Activated T-cell treated with anti-CD3 and anti-CD28 coated beads, Interleukin-2, amount 50 U/mL, for 4 hours (primary cell): ENCODE results near the gene PLA2G2C. TPM values are rescaled to one million over a fixed set of nuclear protein-coding genes. Genes with fewer than 3 reads are reported as not detected.
"Not testable (repeated sequence)": the region's sequence is repeated elsewhere in the genome, so short reads cannot be mapped to it uniquely, and the experiment has no call there.

ENCODE experiments used
- ATAC-seq, 2 donors: fragments of 200-7000 bp; cut with Tn5 transposase; one replicate each; pipeline ENCODE4 v1.10.0; 2021
- DNase-seq: peaks from one replicate; pipeline ENCODE4 v3.0.0-alpha.2; 2020
- H3K27me3 Mint-ChIP-seq: one replicate; pipeline ENCODE4 v1.8.0; 2021; ENCODE audit warnings: low read depth, mixed read lengths
- H3K36me3 Mint-ChIP-seq: one replicate; pipeline ENCODE4 v1.8.0; 2022; ENCODE audit warnings: mixed read lengths; ENCODE audit not compliant: insufficient read depth
- H3K4me1 Mint-ChIP-seq: one replicate; pipeline ENCODE4 v1.8.0; 2021; ENCODE audit warnings: low read depth, mixed read lengths
- H3K4me3 Mint-ChIP-seq: one replicate; pipeline ENCODE4 v1.8.0; 2021; ENCODE audit warnings: mild to moderate bottlenecking, moderate library complexity, mixed read lengths
- H3K9me3 Mint-ChIP-seq: one replicate; pipeline ENCODE4 v1.8.0; 2021; ENCODE audit warnings: mixed read lengths
- total RNA-seq, 3 donors: library from RNA; stranded (reverse); gene quantifications; one replicate each; pipeline ENCODE4 v1.2.1, GENCODE V29; 2021

The PLA2G2C gene
- total RNA-seq, 3 donors from 2014 or later, result not detected

DNA sequence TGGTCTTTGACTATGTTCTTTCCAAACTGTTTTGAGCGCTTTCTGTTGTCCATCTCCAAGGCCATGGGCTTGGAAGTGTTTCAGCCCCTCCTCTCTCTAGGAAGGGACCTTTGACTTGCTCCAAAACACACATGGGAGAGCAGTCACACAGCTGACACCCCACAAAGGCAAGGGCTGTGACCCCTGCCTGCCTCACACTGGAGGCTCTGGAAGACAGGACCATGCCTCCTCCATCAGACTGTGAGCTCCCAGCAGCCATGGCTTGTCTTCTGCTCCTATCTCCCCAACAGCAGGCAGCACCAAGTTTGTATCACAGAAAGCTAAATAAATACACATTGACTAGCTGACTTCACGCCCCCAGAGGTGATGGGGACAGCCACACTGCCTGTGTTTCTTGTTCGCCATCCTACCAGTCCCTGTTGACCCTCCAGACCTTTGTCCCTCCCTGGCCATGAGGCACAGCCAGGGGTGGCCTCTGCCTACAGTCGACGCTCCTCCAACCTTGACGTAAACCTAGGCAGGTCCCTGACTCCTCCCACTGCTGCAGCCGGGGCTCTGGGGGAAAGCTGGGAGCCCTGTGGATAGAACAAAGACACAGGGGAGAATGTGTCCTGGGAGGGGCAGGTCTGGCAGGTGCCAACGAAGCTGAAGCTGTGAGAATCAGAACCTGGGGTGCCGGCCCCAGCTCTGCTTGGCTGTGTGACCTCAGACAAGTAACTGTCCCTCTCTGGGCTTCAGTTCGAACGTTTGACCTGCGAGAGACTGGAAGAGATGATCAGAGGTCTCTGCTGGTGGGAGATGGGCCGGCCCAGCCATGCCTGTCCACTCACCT lies 42.4 kb downstream of the PLA2G2C start:
- no peaks in the 10 kb centered on the region for H3K9me3 Mint-ChIP-seq
- no peak overlapping the region for H3K4me3 Mint-ChIP-seq
- ATAC-seq, result no peak
- DNase-seq, result no peak
- no peaks in the 10 kb centered on the region for H3K4me1 Mint-ChIP-seq
- peaks cover 2% of the 10 kb centered on the region for H3K27me3 Mint-ChIP-seq
- H3K36me3 Mint-ChIP-seq, result no peaks in the 10 kb centered on the region

GRCh38 chr1:20143318-20143717 lies 43.0 kb downstream of the PLA2G2C start:
- DNase-seq, result no peak
- Mint-ChIP-seq H3K9me3 (no peaks in the 10 kb centered on the region), H3K27me3 (peaks cover 2% of the 10 kb centered on the region), H3K4me3 (no peak overlapping the region), H3K36me3 (no peaks in the 10 kb centered on the region), H3K4me1 (no peaks in the 10 kb centered on the region)
- ATAC-seq, result no peak

DNA sequence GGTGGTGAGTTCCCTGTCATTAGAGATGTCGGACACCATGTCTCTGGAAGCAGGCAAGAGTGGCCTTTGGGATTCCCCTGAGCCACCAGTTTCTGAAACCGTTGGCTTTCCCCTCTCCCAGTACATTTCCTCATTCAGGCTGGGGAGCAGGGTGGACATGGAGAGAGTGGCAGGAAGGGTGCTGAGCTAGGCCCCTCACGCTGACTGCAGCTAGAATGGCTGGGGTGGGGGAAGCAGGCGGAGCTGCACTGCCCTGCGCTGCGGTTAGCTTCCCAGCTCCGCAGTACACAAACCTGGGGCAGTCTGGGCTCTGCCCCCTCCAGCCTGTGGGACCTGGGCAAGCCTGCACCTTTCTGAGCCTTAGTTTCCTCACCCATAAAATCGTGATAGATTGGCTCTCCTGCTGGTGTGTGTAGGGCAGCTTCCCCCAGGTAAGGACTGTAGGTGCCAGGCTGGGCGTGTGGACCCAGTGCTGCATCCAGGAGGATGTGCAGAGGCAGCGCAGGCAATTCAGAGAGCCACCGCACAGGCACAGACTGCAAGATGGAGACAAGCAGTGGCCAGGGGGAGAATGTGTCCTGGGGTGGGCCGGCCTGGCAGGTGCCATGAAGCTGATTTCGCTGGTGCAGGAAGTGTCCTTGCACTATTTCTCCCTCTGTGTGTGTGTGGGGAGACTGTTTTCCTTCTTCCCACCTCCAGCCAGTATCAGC lies 44.2 kb downstream of the PLA2G2C start:
- no peak for DNase-seq
- no peaks in the 10 kb centered on the region for H3K36me3 Mint-ChIP-seq
- H3K9me3 Mint-ChIP-seq, result no peaks in the 10 kb centered on the region
- no peak overlapping the region for H3K4me3 Mint-ChIP-seq
- no peak for ATAC-seq
- no peaks in the 10 kb centered on the region for H3K4me1 Mint-ChIP-seq
- peaks cover 2% of the 10 kb centered on the region for H3K27me3 Mint-ChIP-seq

DNA sequence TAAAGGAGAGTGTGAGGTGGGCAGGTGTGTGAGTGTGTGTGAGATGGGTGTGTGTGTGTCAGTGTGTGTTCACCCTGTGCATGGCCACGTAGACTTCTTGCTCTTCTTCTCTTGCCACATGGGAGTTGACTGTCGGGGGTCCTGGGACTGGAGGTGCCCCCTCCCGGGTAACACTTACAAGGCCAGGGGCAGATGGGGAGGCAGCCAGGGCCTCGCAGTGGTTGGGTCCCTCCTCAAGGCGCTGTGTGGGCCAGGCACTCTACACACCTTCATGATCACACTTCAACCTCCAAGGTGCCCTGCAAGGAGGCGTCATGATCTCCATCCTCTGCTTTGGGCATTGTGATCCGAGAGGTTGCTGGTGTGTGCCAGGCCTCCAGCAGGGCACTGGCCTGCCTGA lies 44.9 kb downstream of the PLA2G2C start:
- no peaks in the 10 kb centered on the region for H3K4me1 Mint-ChIP-seq
- no peak for ATAC-seq
- no peak for DNase-seq
- H3K36me3 Mint-ChIP-seq, result no peaks in the 10 kb centered on the region
- no peak overlapping the region for H3K4me3 Mint-ChIP-seq
- no peaks in the 10 kb centered on the region for H3K9me3 Mint-ChIP-seq
- peaks cover 2% of the 10 kb centered on the region for H3K27me3 Mint-ChIP-seq

DNA sequence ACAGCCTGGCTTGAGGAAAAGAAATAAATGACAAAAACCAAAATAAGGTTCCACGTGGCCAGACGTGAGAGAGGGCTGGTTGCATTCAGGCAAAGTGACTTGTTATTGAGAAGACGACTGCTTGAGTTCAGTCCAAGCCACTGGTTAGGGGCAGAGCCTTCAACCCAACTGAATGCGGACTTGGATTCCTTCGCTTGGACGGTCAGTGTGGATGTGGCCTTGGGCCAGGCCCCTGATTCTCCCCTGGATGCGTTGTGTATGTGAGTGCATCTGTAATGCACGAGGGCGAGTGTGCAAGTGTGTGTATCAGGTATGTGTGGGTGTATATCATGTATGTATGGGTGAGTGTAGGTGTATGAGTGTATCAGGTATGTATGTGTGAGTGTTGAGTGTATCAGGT lies 45.3 kb downstream of the PLA2G2C start:
- H3K9me3 Mint-ChIP-seq, result no peaks in the 10 kb centered on the region
- DNase-seq (no peak), ATAC-seq (no peak)
- H3K36me3 Mint-ChIP-seq, result no peaks in the 10 kb centered on the region
- no peaks in the 10 kb centered on the region for H3K4me1 Mint-ChIP-seq
- H3K27me3 Mint-ChIP-seq, result peaks cover 2% of the 10 kb centered on the region
- H3K4me3 Mint-ChIP-seq, result no peak overlapping the region

- H3K9me3 Mint-ChIP-seq, result no peaks in the 10 kb centered on the region
- no peaks in the 10 kb centered on the region for H3K36me3 Mint-ChIP-seq
- H3K4me1 Mint-ChIP-seq, result no peaks in the 10 kb centered on the region
- H3K27me3 Mint-ChIP-seq, result peaks cover 2% of the 10 kb centered on the region
- no peak for ATAC-seq
- no peak for DNase-seq
- H3K4me3 Mint-ChIP-seq, result no peak overlapping the region
Measured at GRCh38 chr1:20139776-20140612, 46.3 kb downstream of the PLA2G2C start.

DNA sequence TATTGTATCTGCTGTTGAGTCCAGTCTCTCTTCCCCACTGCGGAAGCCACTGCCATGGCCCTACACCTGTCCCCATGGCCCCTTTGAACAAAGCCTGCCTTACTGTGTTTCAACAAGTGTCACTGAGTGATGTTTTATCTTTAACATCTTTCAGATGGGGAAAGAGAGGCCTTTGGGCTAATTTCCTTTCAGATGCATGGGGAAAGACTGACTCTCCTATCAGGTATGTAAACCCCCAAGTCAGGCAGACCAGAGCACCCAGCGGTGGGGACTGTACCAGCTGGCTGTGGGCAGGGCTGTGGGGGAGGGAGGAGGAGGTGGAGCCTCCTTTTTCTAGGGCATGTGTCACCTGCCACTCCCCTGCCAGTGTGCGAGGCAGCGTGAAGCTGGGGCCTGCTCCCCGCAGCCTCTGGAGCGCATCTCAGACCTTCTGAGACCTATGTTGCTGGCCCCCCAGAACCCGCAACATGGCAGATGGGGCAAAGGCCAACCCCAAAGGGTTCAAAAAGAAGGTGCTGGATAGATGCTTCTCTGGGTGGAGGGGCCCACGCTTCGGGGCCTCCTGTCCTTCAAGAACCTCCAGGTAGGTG lies 47.3 kb downstream of the PLA2G2C start, which contains the start of gene PLA2G2F:
TSS of gene PLA2G2F (plus strand) at position 363 of the 590 bp plus-strand sequence. CDS start at position 468, 105 bp downstream.
- DNase-seq, result no peak
- H3K27me3 Mint-ChIP-seq, result peaks cover 2% of the 10 kb centered on the region
- H3K9me3 Mint-ChIP-seq, result no peaks in the 10 kb centered on the region
- ATAC-seq, result no peak
- no peaks in the 10 kb centered on the region for H3K36me3 Mint-ChIP-seq
- no peak within 1 kb of the TSS for H3K4me3 Mint-ChIP-seq
- H3K4me1 Mint-ChIP-seq, result no peaks in the 10 kb centered on the region

DNA sequence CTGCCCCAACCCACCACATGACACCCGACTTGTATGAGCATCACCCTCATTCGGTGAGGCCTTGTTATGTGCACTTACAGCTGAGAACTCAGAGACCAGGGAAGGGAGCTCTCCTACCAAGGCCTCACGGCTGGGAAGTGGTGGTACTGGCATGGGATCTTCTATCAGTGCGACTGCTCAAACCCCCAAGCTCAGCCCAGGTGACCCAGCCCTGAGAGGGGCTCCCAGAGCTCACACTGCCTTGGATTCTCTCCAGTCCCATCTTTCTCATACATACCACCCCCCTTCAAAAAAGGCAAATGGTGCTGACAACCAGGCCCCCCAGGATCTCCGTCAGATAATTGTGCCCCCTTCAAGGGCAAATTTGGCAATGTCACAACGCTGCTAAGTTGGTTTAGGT lies 48.0 kb downstream of the PLA2G2C start:
- Mint-ChIP-seq H3K9me3 (no peaks in the 10 kb centered on the region), H3K4me1 (no peaks in the 10 kb centered on the region), H3K36me3 (no peaks in the 10 kb centered on the region), H3K4me3 (no peak overlapping the region), H3K27me3 (peaks cover 2% of the 10 kb centered on the region)
- ATAC-seq (no peak), DNase-seq (no peak)

DNA sequence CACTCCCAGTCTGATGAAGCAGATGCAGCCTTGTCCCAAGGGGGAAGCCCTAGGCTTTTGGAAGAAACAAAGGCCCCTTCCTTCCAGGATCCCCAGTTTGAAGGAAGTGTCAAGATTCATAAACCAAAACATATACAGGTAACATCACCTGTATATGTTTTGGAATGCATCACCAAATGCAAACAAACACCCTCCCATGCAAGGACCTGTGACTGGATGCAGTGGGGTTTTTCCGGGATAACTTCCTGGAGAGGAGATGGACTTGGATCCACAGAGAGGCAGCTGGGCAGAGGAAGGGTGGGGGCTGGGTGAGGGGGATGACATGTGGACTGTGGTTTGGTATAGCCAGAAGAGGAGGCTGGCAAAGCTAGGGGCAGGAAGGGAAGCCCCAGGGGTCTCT lies 48.7 kb downstream of the PLA2G2C start:
- DNase-seq (no peak), ATAC-seq (no peak)
- H3K4me3 Mint-ChIP-seq, result no peak overlapping the region
- H3K36me3 Mint-ChIP-seq, result no peaks in the 10 kb centered on the region
- H3K27me3 Mint-ChIP-seq, result peaks cover 2% of the 10 kb centered on the region
- no peaks in the 10 kb centered on the region for H3K9me3 Mint-ChIP-seq
- H3K4me1 Mint-ChIP-seq, result no peaks in the 10 kb centered on the region

DNA sequence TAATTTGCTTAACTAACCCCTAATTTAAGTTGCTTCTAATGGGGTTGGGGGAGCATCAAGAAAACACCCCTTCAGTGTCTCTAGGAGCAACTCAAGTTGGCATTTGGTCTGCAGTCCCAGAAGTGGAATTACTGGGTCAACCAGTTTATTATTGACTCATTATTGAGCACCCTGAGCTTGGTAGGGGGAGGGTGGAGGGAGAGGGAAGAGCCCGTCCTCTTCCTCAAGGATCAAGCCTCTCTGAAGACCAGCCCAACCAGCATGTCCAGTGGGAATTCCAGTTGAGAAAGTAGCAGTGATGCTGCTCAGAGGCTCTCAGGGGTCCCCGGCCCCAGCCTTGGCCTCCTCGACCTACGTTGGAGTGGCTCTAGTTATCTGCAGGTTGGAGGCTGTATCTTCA lies 49.3 kb downstream of the PLA2G2C start:
- no peaks in the 10 kb centered on the region for H3K4me1 Mint-ChIP-seq
- DNase-seq, result no peak
- ATAC-seq, result no peak
- peaks cover 4% of the 10 kb centered on the region for H3K27me3 Mint-ChIP-seq
- H3K4me3 Mint-ChIP-seq, result no peak overlapping the region
- H3K36me3 Mint-ChIP-seq, result no peaks in the 10 kb centered on the region
- no peaks in the 10 kb centered on the region for H3K9me3 Mint-ChIP-seq

DNA sequence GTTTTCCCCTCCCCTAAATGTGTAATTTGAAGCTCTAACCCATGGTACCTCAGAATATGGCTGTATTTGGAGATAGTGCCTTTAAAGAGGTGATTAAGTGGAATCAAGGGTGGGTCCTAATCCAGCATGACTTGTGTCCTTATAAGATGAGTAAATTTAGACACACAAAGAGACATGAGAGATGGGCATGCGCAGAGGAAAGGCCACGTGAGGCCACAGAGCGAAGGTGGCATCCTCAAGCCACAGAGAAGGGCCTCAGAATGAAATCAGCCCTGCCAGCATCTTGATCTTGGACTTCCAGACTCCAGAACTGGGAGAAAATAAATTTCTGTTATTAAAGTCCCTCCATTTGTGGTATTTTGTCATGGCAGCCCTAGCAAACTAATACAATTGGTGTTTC lies 50.1 kb downstream of the PLA2G2C start:
- H3K36me3 Mint-ChIP-seq, result no peaks in the 10 kb centered on the region
- H3K4me1 Mint-ChIP-seq, result no peaks in the 10 kb centered on the region
- H3K27me3 Mint-ChIP-seq, result peaks cover 9% of the 10 kb centered on the region
- no peak overlapping the region for H3K4me3 Mint-ChIP-seq
- ATAC-seq (no peak), DNase-seq (no peak)
- peaks cover 3% of the 10 kb centered on the region for H3K9me3 Mint-ChIP-seq

- H3K9me3 Mint-ChIP-seq, result peaks cover 4% of the 10 kb centered on the region
- peaks cover 8% of the 10 kb centered on the region for H3K27me3 Mint-ChIP-seq
- no peaks in the 10 kb centered on the region for H3K36me3 Mint-ChIP-seq
- ATAC-seq (no peak), DNase-seq (no peak)
- H3K4me1 Mint-ChIP-seq, result no peaks in the 10 kb centered on the region
- no peak overlapping the region for H3K4me3 Mint-ChIP-seq
Measured at GRCh38 chr1:20134995-20135394, 51.3 kb downstream of the PLA2G2C start.

DNA sequence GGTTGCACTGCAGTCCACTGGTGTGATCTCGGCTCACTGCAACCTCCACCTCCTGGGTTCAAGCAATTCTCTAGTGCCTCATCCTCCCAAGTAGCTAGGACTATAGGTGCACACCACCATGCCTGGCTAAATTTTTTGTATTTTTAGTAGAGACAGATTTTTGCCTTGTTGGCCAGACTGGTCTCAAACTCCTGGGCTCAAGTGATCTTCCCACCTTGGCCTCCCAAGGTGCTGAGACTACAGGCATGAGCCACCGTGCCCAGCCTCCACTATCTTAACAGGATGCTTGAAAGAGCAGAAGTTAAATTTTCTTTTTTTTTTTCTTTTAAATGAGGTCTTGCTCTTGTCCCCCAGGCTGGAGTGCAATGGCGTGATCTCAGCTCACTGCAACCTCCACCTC lies 55.8 kb downstream of the PLA2G2C start:
- not testable (repeated sequence) for ATAC-seq, H3K27me3 Mint-ChIP-seq, H3K4me1 Mint-ChIP-seq, H3K9me3 Mint-ChIP-seq, H3K36me3 Mint-ChIP-seq, H3K4me3 Mint-ChIP-seq, DNase-seq

- ATAC-seq, result no peak
- Mint-ChIP-seq H3K36me3 (no peaks in the 10 kb centered on the region), H3K4me3 (no peak overlapping the region), H3K4me1 (no peaks in the 10 kb centered on the region), H3K9me3 (peaks cover 4% of the 10 kb centered on the region), H3K27me3 (peaks cover 21% of the 10 kb centered on the region)
- DNase-seq, result no peak
Measured at GRCh38 chr1:20126806-20127440, 59.4 kb downstream of the PLA2G2C start.
